SU-DHL-6 (cell line): Measurements from ENCODE around the gene STK32C.

Experiments used
- H2AFZ ChIP-seq: fragments of 200-600 bp; sonication (generic); 2 replicates; pipeline ENCODE4 v1.6.1; 2014; ENCODE audit warnings: low read depth, mild to moderate bottlenecking, moderate library complexity, mixed read lengths, antibody characterized with exemption, low read length; ENCODE audit not compliant: severe bottlenecking
- H3F3A ChIP-seq: fragments of 200-600 bp; shearing (Covaris generic); 2 replicates; pipeline ENCODE4 v1.6.0; 2016; ENCODE audit warnings: antibody characterized with exemption, mild to moderate bottlenecking; ENCODE audit not compliant: insufficient read depth
- H3K27ac ChIP-seq: fragments of 200-600 bp; sonication (generic); 2 replicates; pipeline ENCODE4 v1.5.1; 2016; ENCODE audit warnings: low read depth, mild to moderate bottlenecking, low read length, moderate library complexity, mixed read lengths
- H3K27me3 ChIP-seq: fragments of 200-600 bp; sonication (generic), shearing (Covaris generic); 2 replicates; pipeline ENCODE4 v1.6.0; 2014; ENCODE audit warnings: mild to moderate bottlenecking, low read length
- H3K36me3 ChIP-seq: fragments of 200-600 bp; sonication (generic); 2 replicates; pipeline ENCODE4 v1.6.1; 2014; ENCODE audit warnings: mild to moderate bottlenecking, low read length, mixed read lengths
- H3K4me2 ChIP-seq: fragments of 300-600, 200-600 bp; shearing (Covaris generic), sonication (generic); 2 replicates; pipeline ENCODE4 v1.6.0; 2014; ENCODE audit warnings: low read length, low read depth, mild to moderate bottlenecking; ENCODE audit not compliant: poor library complexity, severe bottlenecking
- H3K4me3 ChIP-seq: fragments of 200-600 bp; sonication (generic); 2 replicates; pipeline ENCODE4 v1.5.1; 2014; ENCODE audit warnings: antibody characterized with exemption, low read length, mild to moderate bottlenecking, mixed read lengths; ENCODE audit not compliant: insufficient read depth, poor library complexity, severe bottlenecking
- H3K79me2 ChIP-seq: fragments of 200-600 bp; sonication (generic); 2 replicates; pipeline ENCODE4 v1.6.1; 2014; ENCODE audit warnings: mild to moderate bottlenecking, low read length, moderate library complexity; ENCODE audit not compliant: insufficient read depth
- H3K9ac ChIP-seq: fragments of 200-600 bp; sonication (generic); 2 replicates; pipeline ENCODE4 v1.7.0; 2014; ENCODE audit warnings: mild to moderate bottlenecking, low read length
- H3K9me2 ChIP-seq: fragments of 200-600 bp; sonication (generic); replicated peaks from 2 replicates; pipeline ENCODE4 v1.6.1; 2014; ENCODE audit warnings: low read length; ENCODE audit not compliant: insufficient read depth
- H3K9me3 ChIP-seq: fragments of 200-600 bp; sonication (generic); 2 replicates; pipeline ENCODE4 v1.6.1; 2014; ENCODE audit warnings: low read length, mixed read lengths; ENCODE audit not compliant: insufficient read depth
- H4K20me1 ChIP-seq: fragments of 200-600 bp; sonication (generic); 2 replicates; pipeline ENCODE4 v1.6.1; 2014; ENCODE audit warnings: low read depth, mild to moderate bottlenecking, antibody characterized with exemption, low read length, moderate library complexity, mixed read lengths
- CTCF ChIP-seq: fragments of 200-600 bp; sonication (generic); IDR thresholded peaks from one replicate; pipeline ENCODE4 v1.5.1; 2017; ENCODE audit warnings: antibody characterized with exemption, mild to moderate bottlenecking, low read length, moderate library complexity; ENCODE audit not compliant: insufficient read depth, poor library complexity, severe bottlenecking
- EZH2phosphoT487 ChIP-seq: fragments of 200-600 bp; sonication (generic), shearing (Covaris generic); conservative IDR thresholded peaks from 2 replicates; pipeline ENCODE4 v1.6.1; 2018; ENCODE audit warnings: mild to moderate bottlenecking, antibody characterized with exemption, low read length, moderate library complexity, mixed read lengths

STK32C gene

DNA sequence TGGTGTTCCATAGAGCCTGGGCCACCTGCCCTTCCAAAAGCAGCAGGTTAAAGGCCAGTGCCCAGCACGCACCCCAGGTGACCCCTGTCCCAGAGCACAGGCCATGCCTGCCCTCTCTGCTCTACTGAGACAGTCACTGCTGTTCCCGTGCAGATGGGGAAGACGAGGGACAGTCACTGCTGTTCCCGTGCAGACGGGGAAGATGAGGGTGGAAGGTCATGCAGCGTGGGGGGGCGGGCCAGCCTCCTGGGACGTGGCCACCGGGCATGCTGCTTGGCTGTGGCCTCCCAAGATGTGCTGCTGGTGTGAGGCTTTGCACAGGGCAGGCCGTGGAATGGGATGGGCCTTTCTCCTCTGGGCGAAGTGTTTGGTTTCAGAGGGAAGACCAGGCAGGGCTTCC, 42.6 kb upstream of the STK32C start:
- Histone ChIP-seq H2AFZ (no peak overlapping the region), H3K9me3 (no peaks in the 10 kb centered on the region), H4K20me1 (no peaks in the 10 kb centered on the region), H3K4me3 (no peak overlapping the region), H3K27me3 (no peaks in the 10 kb centered on the region), H3K79me2 (no peaks in the 10 kb centered on the region), H3K4me2 (no peak overlapping the region), H3K36me3 (no peaks in the 10 kb centered on the region), H3K27ac (no peak overlapping the region), H3F3A (no peaks in the 10 kb centered on the region), H3K9me2 (no peaks in the 10 kb centered on the region), H3K9ac (no peak overlapping the region)
- no peak for TF ChIP-seq CTCF
- no peak for TF ChIP-seq EZH2phosphoT487

DNA sequence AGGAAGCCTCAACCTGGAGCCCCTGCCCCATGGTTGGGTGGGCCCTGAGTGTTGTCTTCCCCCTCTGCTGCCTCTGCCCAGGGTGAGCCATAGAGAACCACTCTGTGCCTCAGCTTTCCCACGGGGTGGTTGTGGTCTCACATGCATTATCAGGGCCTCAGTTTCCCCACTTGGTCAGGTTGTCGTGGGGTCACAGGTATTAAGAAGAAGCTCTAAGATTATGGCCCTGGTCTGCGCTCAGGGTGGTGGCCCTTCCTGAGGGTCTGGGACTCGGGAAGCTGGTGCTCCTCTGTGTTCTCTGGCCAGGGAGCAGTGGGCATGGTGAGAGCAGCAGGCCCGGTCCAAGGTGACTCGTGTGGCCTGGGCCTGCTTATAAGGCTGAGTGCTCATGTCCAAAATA, 42.0 kb upstream of the STK32C start:
- Histone ChIP-seq H3K4me3 (no peak overlapping the region), H3K36me3 (no peaks in the 10 kb centered on the region), H2AFZ (no peak overlapping the region), H3K27ac (no peak overlapping the region), H3K9me3 (no peaks in the 10 kb centered on the region), H3F3A (no peaks in the 10 kb centered on the region), H4K20me1 (no peaks in the 10 kb centered on the region), H3K9ac (no peak overlapping the region), H3K4me2 (no peak overlapping the region), H3K9me2 (no peaks in the 10 kb centered on the region), H3K79me2 (no peaks in the 10 kb centered on the region), H3K27me3 (no peaks in the 10 kb centered on the region)
- TF ChIP-seq CTCF (no peak), EZH2phosphoT487 (no peak)

DNA sequence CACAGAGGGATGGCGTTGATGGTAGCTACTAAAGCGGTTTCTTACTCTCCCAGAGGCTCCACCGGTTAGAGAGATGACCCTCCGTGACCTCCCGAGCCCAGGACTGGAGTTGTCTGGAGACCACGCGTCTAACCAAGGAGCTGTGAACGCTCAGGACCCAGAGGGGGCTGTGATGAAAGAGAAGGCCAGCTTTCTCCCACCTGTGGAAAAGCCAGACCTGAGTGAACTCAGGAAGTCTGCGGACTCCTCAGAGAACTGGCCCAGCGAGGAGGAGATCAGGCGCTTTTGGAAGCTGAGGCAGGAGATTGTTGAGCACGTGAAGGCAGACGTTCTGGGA, 40.1 kb upstream of the STK32C start:
- no peaks in the 10 kb centered on the region for H3K79me2 ChIP-seq
- no peaks in the 10 kb centered on the region for H3K36me3 ChIP-seq
- no peak overlapping the region for H3K9ac ChIP-seq
- no peak for TF ChIP-seq EZH2phosphoT487
- TF ChIP-seq CTCF, result no peak
- no peaks in the 10 kb centered on the region for H3K27me3 ChIP-seq
- no peak overlapping the region for H3K4me3 ChIP-seq
- no peak overlapping the region for H2AFZ ChIP-seq
- no peak overlapping the region for H3K27ac ChIP-seq
- H3K4me2 ChIP-seq, result no peak overlapping the region
- no peaks in the 10 kb centered on the region for H4K20me1 ChIP-seq
- H3F3A ChIP-seq, result no peaks in the 10 kb centered on the region
- H3K9me3 ChIP-seq, result no peaks in the 10 kb centered on the region
- no peaks in the 10 kb centered on the region for H3K9me2 ChIP-seq
